Measurements from ENCODE around the gene SDCBP2.

DNA sequence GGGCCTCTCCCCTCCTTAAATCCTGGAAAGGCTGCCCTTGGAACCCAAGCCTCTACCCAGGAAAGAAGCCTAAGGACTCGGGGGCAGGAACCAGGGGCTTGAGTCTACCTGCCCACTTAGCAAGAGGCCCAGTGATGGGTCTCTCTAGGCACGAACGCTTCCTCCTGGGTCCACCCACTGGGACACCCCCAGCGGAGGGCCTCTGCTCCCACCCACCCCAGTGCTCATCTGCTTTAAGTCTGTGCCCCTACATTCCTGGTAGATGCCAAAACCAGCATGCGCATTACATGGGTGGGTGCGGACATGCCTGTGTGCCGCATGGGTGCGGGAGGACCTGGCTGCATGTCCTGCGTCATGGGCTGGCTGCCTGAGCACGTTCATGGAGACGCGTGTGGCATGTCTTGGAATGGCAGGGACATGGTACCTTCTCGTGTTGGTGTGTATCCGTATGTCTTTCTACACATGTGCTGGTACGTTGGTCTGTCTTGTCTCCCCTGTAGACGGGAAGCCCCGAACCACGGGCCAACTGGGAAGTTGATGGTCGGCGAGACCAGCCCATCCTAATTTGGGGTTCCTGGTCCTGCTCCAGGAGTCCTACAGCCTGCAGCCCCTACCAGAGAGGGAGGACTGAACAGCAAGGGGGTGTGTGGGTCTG is 33.5 kb downstream of the SDCBP2 start:
- TF ChIP-seq, protein P1, sequence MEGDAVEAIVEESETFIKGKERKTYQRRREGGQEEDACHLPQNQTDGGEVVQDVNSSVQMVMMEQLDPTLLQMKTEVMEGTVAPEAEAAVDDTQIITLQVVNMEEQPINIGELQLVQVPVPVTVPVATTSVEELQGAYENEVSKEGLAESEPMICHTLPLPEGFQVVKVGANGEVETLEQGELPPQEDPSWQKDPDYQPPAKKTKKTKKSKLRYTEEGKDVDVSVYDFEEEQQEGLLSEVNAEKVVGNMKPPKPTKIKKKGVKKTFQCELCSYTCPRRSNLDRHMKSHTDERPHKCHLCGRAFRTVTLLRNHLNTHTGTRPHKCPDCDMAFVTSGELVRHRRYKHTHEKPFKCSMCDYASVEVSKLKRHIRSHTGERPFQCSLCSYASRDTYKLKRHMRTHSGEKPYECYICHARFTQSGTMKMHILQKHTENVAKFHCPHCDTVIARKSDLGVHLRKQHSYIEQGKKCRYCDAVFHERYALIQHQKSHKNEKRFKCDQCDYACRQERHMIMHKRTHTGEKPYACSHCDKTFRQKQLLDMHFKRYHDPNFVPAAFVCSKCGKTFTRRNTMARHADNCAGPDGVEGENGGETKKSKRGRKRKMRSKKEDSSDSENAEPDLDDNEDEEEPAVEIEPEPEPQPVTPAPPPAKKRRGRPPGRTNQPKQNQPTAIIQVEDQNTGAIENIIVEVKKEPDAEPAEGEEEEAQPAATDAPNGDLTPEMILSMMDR (IDR thresholded peaks at IDR 0.05): no peak
- no peak for TF ChIP-seq POLR2A (IDR thresholded peaks at IDR 0.05)
